Erythroblast (primary cell): ENCODE results near the gene KCNN4.

Experiments
- GATA1 ChIP-seq: IDR thresholded peaks from 2 replicates; pipeline ENCODE4 v1.6.1; 2011; ENCODE audit warnings: low read depth, mild to moderate bottlenecking, control low read depth, low read length, moderate library complexity
- POLR2A ChIP-seq: IDR thresholded peaks from 2 replicates; pipeline ENCODE4 v1.6.1; 2011; ENCODE audit warnings: mild to moderate bottlenecking, low read length

- TF ChIP-seq POLR2A (no peak), GATA1 (no peak)
Observed at GRCh38 chr19:43738780-43739211, 42.0 kb downstream of the KCNN4 start.
